K562 (cell line): Measurements from ENCODE around the gene GORASP1. TPM values are rescaled to one million over a fixed set of nuclear protein-coding genes. Genes with fewer than 3 reads are reported as not detected.

Source experiments
- ATAC-seq: fragments of 200-7000 bp; cut with Tn5 transposase; 3 replicates; pipeline ENCODE4 v1.9.1; 2020; ENCODE audit warnings: moderate library complexity
- BruUV-seq: library from RNA; stranded (reverse); fragments of 400-500 nt; replicated peaks from 2 replicates; lab custom pipeline; 2021; lab: Mats Ljungman, UMichigan
- CTCF ChIA-PET: fragments of 300-600 bp; formaldehyde crosslinking; extraction: SDS; loops from one replicate; lab custom pipeline; 2021; ENCODE audit warnings: low intra/inter-chr PET ratio; lab: Yijun Ruan, JAX
- POLR2A ChIA-PET: fragments of 300-600, 350-650 bp; sonication (Branson Sonifier 250); formaldehyde crosslinking; extraction: SDS; loops from one replicate; lab custom pipeline; 2021; ENCODE audit warnings: antibody characterized with exemption, inconsistent platforms; lab: Yijun Ruan, JAX
- DNase-seq, 4 experiments: peaks; one replicate each; pipeline versions ENCODE4 v3.0.0 to v3.0.0-alpha.2; 2011 to 2018; ENCODE audit warnings: low spot score in 3 of 4, mixed read lengths in 3 of 4; ENCODE audit errors: extremely low read depth in 1 of 4
- FAIRE-seq: peaks from 2 replicates; lab custom pipeline; 2011; peaks lifted over from hg19 to GRCh38; lab: Jason Lieb, UNC
- H2AFZ ChIP-seq: 2 replicates; pipeline ENCODE4 v1.6.0; 2011; ENCODE audit warnings: low read depth, low read length, control low read depth, inconsistent platforms
- H3K27ac ChIP-seq: fragments of 200-600 bp; 3 replicates; pipeline ENCODE4 v1.8.0; 2011; ENCODE audit warnings: low read depth, mild to moderate bottlenecking, control low read depth, inconsistent platforms, low read length, moderate library complexity, mixed read lengths; ENCODE audit errors: extremely low read depth
- H3K27me3 ChIP-seq, 2 experiments: fragments of 300-600 bp in 1 of 2; 2 replicates in 1 of 2; 3 replicates in 1 of 2; pipeline versions ENCODE4 v1.6.0 to v1.8.0; 2011; ENCODE audit warnings: inconsistent platforms in 2 of 2, low read length in 2 of 2, mild to moderate bottlenecking in 1 of 2, mixed read lengths in 1 of 2, moderate library complexity in 1 of 2; ENCODE audit not compliant: control insufficient read depth in 2 of 2, insufficient read depth in 2 of 2
- H3K36me3 ChIP-seq: fragments of 300-600 bp; 3 replicates; pipeline ENCODE4 v1.8.0; 2011; ENCODE audit warnings: mild to moderate bottlenecking, low read length, inconsistent platforms; ENCODE audit not compliant: control insufficient read depth, insufficient read depth
- H3K4me1 ChIP-seq, 2 experiments: fragments of 200-600 bp in 1 of 2; replicated peaks in 1 of 2; 2 replicates in 1 of 2; 3 replicates in 1 of 2; pipeline versions ENCODE4 v1.5.1 to v1.8.0; 2011; ENCODE audit warnings: inconsistent platforms in 2 of 2, low read length in 2 of 2, mild to moderate bottlenecking in 1 of 2, mixed read lengths in 1 of 2, moderate library complexity in 1 of 2; ENCODE audit not compliant: control insufficient read depth in 2 of 2, insufficient read depth in 2 of 2
- H3K4me2 ChIP-seq: 2 replicates; pipeline ENCODE4 v1.6.1; 2011; ENCODE audit warnings: low read length, control low read depth, inconsistent platforms, mixed read lengths; ENCODE audit not compliant: insufficient read depth
- H3K4me3 ChIP-seq: fragments of 200-600 bp; sonication (generic), shearing (Covaris generic); 2 replicates; pipeline ENCODE4 v1.5.1; 2016; ENCODE audit warnings: control low read depth, inconsistent platforms
- H3K79me2 ChIP-seq: fragments of 200-600 bp; 3 replicates; pipeline ENCODE4 v1.8.0; 2011; ENCODE audit warnings: low read length, inconsistent platforms; ENCODE audit not compliant: control insufficient read depth, insufficient read depth
- H3K9ac ChIP-seq, 2 experiments: 2 replicates each; pipeline versions ENCODE4 v1.6.0 to v1.6.1; 2011; ENCODE audit warnings: low read depth in 2 of 2, low read length in 2 of 2, control low read depth in 1 of 2, inconsistent platforms in 1 of 2, mild to moderate bottlenecking in 1 of 2, mixed read lengths in 1 of 2; ENCODE audit not compliant: insufficient read depth in 1 of 2
- H3K9me1 ChIP-seq: one replicate; pipeline ENCODE4 v1.6.0; 2011; ENCODE audit warnings: inconsistent platforms, mild to moderate bottlenecking, low read length, moderate library complexity; ENCODE audit not compliant: control insufficient read depth, insufficient read depth
- H3K9me3 ChIP-seq: replicated peaks from 2 replicates; pipeline ENCODE4 v1.5.1; 2011; ENCODE audit warnings: low read depth, low read length, inconsistent platforms; ENCODE audit not compliant: control insufficient read depth, insufficient read depth
- H4K20me1 ChIP-seq: replicated peaks from 2 replicates; pipeline ENCODE4 v1.6.1; 2011; ENCODE audit warnings: low read length, inconsistent platforms, mixed read lengths; ENCODE audit not compliant: control insufficient read depth, insufficient read depth
- FOXP4 ChIP-seq: sonication (generic); formaldehyde crosslinking; IDR thresholded peaks from 2 replicates; pipeline ENCODE4 v1.8.0; 2022; ENCODE audit warnings: mild to moderate bottlenecking, missing genetic modification reagents, borderline replicate concordance
- HBP1 ChIP-seq: fragments of 450-650 bp; formaldehyde crosslinking; IDR thresholded peaks from 2 replicates; pipeline ENCODE4 v1.4.0; 2022; ENCODE audit warnings: missing genetic modification characterization
- RFX7 ChIP-seq: fragments of 250-450 bp; sonication (Bioruptor Pico); IDR thresholded peaks from 2 replicates; pipeline ENCODE4 v1.5.1; 2021; ENCODE audit warnings: mild to moderate bottlenecking
- TOE1 ChIP-seq, 2 experiments: fragments of 450-650 bp in 1 of 2; sonication (generic) in 1 of 2; formaldehyde crosslinking in 1 of 2; IDR thresholded peaks; 2 replicates each; pipeline versions ENCODE4 v1.7.1 to v1.8.0; 2016 to 2022; ENCODE audit warnings: borderline replicate concordance in 2 of 2, mild to moderate bottlenecking in 2 of 2, antibody characterized with exemption in 1 of 2, inconsistent platforms in 1 of 2, low read depth in 1 of 2, missing genetic modification reagents in 1 of 2, moderate library complexity in 1 of 2
- YY1 ChIP-seq, 3 experiments: IDR thresholded peaks; 2 replicates each; pipeline ENCODE4 v1.6.1; 2011; ENCODE audit warnings: low read length in 2 of 3, mild to moderate bottlenecking in 2 of 3, moderate library complexity in 2 of 3, borderline replicate concordance in 1 of 3, control low read depth in 1 of 3, low read depth in 1 of 3; ENCODE audit not compliant: insufficient read depth in 3 of 3, insufficient replicate concordance in 2 of 3, control insufficient read depth in 1 of 3, insufficient read length in 1 of 3; ENCODE audit errors: extremely low read depth in 1 of 3
- ZNF3 ChIP-seq: fragments of 250-450 bp; sonication (Bioruptor Pico); IDR thresholded peaks from 2 replicates; pipeline ENCODE4 v1.5.0; 2021; ENCODE audit warnings: mild to moderate bottlenecking, moderate library complexity
- WGBS: fragments of 100-300 bp; shearing (Covaris generic); methylation state at CpG from one replicate; pipeline ENCODE4 v1.1.6; 2016; ENCODE audit warnings: low coverage, mixed read lengths; ENCODE audit not compliant: insufficient coverage; ENCODE audit errors: missing lambda C conversion rate; 5-methylcytosine and 5-hydroxymethylcytosine counted together
- in situ Hi-C: fragments of 300-500 bp; cut with MboI; formaldehyde crosslinking; loops from 4 replicates; pipeline ENCODE4 v1.15.0; 2018; ENCODE audit warnings: inconsistent platforms, mixed read lengths
- intact Hi-C: fragments of 100-400 bp; cut with micrococcal nuclease; formaldehyde crosslinking; loops from 2 replicates; pipeline ENCODE4 v1.14.2; 2022
- polyA plus RNA-seq, 8 experiments: library from polyadenylated mRNA; depleted of rRNA in 4 of 8; stranded (reverse) in 5 of 8; unstranded in 3 of 8; fragments of >200 nt; fragmentation: Nextera tagmentation in 2 of 8; fragmentation: Illumina TruSeq in 1 of 8; extraction: Ambion mirVana in 2 of 8; extraction: Trizol in 1 of 8; gene quantifications; 2 replicates each; pipeline versions ENCODE4 v1.2.1 to v1.2.3, GENCODE V29; 2011 to 2014; ENCODE audit warnings: inconsistent platforms in 1 of 8, missing spikeins in 1 of 8
- total RNA-seq, 7 experiments: library from RNA; depleted of rRNA in 6 of 7; stranded (reverse); fragments of >200 nt in 6 of 7; fragmentation: Illumina TruSeq in 2 of 7; extraction: Trizol in 2 of 7; gene quantifications; 2 replicates each; pipeline versions ENCODE4 v1.2.1 to v1.2.3, GENCODE V29; 2011 to 2021; ENCODE audit warnings: low replicate concordance in 1 of 7
- TF ChIP-seq, protein P1 (sequence below), 3 experiments: fragments of 200-800 bp in 1 of 3; sonication (Bioruptor generic) in 1 of 3; sonication (generic) in 1 of 3; formaldehyde crosslinking in 1 of 3; IDR thresholded peaks; 2 replicates each; pipeline versions ENCODE4 v1.6.1 to v1.8.0; 2016 to 2022; ENCODE audit warnings: mild to moderate bottlenecking in 2 of 3, missing compliant biosample characterization in 2 of 3, missing genetic modification characterization in 2 of 3, missing genetic modification reagents in 1 of 3
- TF ChIP-seq, protein P2 (sequence below): fragments of 200-800 bp; sonication (Bioruptor generic); IDR thresholded peaks from 2 replicates; pipeline ENCODE4 v1.6.1; 2017; ENCODE audit warnings: missing genetic modification characterization, missing compliant biosample characterization

GORASP1 gene
- total and polyA plus RNA-seq, 9 of the 15 experiments (the other 6 are each of a cell fraction or from before 2014, with no cell fraction given): 8.4 to 87.9 (median 67.6) TPM

GRCh38 chr3:39106851-39107387 lies 508 bp downstream of the GORASP1 start (continued):
- TF ChIP-seq YY1 (IDR thresholded peaks at IDR 0.05; ENCODE audit: borderline replicate concordance in 1 of 3, control insufficient read depth in 1 of 3, extremely low read depth in 1 of 3, insufficient read depth in 3 of 3, insufficient read length in 1 of 3, insufficient replicate concordance in 2 of 3, low read depth in 1 of 3, low read length in 2 of 3) (peak in 1 of 3 experiments; percentile 56), HBP1 (CRISPR knock-in tag) (no peak), TOE1 (IDR thresholded peaks at IDR 0.05; ENCODE audit: borderline replicate concordance) (no peak), TOE1 (CRISPR knock-in tag; IDR thresholded peaks at IDR 0.05; ENCODE audit: borderline replicate concordance, low read depth) (peak; percentile 78; the same call in 1 of the 2 replicates), RFX7 (CRISPR knock-in tag) (no peak), ZNF3 (CRISPR knock-in tag) (no peak)

DNA sequence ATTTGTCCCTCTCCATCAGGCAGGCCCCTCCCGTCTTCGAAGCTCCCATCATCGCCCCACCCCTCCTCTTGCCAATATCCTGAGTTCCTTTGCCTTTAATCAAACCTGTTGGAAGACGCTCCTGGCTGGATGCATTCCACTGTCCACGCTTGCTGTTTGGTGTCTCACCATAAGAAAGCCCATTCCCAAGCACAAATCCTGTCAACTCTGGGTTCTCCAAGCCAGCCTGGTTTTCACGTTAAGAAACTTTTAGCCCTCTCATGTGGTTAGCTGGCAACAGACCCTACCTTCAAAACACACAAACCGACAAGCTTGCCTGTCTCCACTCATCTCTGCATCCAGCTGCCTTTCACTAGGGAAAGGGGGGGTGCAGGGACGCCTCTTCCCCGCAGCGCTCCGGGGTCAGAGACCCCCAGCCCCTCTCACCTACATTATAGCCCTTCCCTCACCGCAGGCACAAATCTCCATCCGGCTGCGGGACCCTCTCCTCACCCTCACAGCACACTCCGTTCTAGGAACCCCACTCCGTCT lies 1.1 kb downstream of the GORASP1 start:
- peaks cover 4% of the 10 kb centered on the region for H3K9me1 ChIP-seq
- peak in 1 of 4 experiments; percentile 19 for DNase-seq
- POLR2A ChIA-PET: interaction anchor here (0.7 to 1.4 kb wide), 7 partner anchors 9 to 73 kb away, joined by 3 to 4 read pairs (median 4); no protein-coding TSS in a partner anchor
- FAIRE-seq: no peak
- peak overlapping the region; percentile 97 for H2AFZ ChIP-seq
- H3K79me2 ChIP-seq: peaks cover 48% of the 10 kb centered on the region
- intact Hi-C loops: no loop called here
- H3K27ac ChIP-seq: peak overlapping the region; percentile 83
- no peaks in the 10 kb centered on the region for H3K9me3 ChIP-seq
- peak overlapping the region; percentile 98 for H3K4me3 ChIP-seq
- H3K9ac ChIP-seq: peak overlapping the region; percentile 80 to 99
- peak overlapping the region; percentile 83 for H3K4me2 ChIP-seq
- peaks cover 21 to 45% of the 10 kb centered on the region in 2 experiments; a peak in 4 of 5 replicates for H3K4me1 ChIP-seq
- WGBS: 13% methylated on average over 16 of the region's 16 CpGs
- TSS peak; percentile 59 for BruUV-seq
- CTCF ChIA-PET: interaction anchor here (0.5 kb wide), 1 partner anchor 9 kb away, joined by 3 read pairs; no protein-coding TSS in a partner anchor
- no peak for ATAC-seq
- peaks cover 11% of the 10 kb centered on the region for H4K20me1 ChIP-seq
- no peaks in the 10 kb centered on the region for H3K27me3 ChIP-seq
- in situ Hi-C loops: no loop called here
- peaks cover 29% of the 10 kb centered on the region for H3K36me3 ChIP-seq
- TF ChIP-seq, protein P1, sequence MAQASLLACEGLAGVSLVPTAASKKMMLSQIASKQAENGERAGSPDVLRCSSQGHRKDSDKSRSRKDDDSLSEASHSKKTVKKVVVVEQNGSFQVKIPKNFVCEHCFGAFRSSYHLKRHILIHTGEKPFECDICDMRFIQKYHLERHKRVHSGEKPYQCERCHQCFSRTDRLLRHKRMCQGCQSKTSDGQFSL (CRISPR knock-in tag; IDR thresholded peaks at IDR 0.05): peak; percentile 73; the same call in 1 of the 2 replicates
- TF ChIP-seq, protein P1 (tag; IDR thresholded peaks at IDR 0.05): no peak
- TF ChIP-seq FOXP4 (CRISPR knock-in tag): 0 out of 2 replicates have a peak, but pooled peaks have one; percentile 10
- TF ChIP-seq, protein P2, sequence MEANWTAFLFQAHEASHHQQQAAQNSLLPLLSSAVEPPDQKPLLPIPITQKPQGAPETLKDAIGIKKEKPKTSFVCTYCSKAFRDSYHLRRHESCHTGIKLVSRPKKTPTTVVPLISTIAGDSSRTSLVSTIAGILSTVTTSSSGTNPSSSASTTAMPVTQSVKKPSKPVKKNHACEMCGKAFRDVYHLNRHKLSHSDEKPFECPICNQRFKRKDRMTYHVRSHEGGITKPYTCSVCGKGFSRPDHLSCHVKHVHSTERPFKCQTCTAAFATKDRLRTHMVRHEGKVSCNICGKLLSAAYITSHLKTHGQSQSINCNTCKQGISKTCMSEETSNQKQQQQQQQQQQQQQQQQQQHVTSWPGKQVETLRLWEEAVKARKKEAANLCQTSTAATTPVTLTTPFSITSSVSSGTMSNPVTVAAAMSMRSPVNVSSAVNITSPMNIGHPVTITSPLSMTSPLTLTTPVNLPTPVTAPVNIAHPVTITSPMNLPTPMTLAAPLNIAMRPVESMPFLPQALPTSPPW (CRISPR knock-in tag): peak; percentile 26
